Testis (tissue), 2 donors: Measurements from ENCODE around the gene SPEF2.

Source experiments
- CTCF ChIP-seq, 3 experiments: fragments of 450-650 bp in 2 of 3; fragments of 200-600 bp in 1 of 3; sonication (generic) in 1 of 3; IDR thresholded peaks; one replicate each; pipeline ENCODE4 v1.5.1; 2016 to 2019; ENCODE audit warnings: antibody characterized with exemption in 3 of 3, mild to moderate bottlenecking in 2 of 3, moderate library complexity in 1 of 3
- POLR2A ChIP-seq: fragments of 450-650 bp; IDR thresholded peaks from one replicate; pipeline ENCODE4 v1.6.1; 2017; ENCODE audit warnings: antibody characterized with exemption, mild to moderate bottlenecking, moderate library complexity

GRCh38 chr5:35847491-35847890 lies 229.8 kb downstream of the SPEF2 start:
- TF ChIP-seq CTCF (IDR thresholded peaks at IDR 0.05) = no peak
- TF ChIP-seq POLR2A = no peak
